Sigmoid colon (tissue), 7 donors: ENCODE measurements around the gene ACAA1. TPM values are rescaled to one million over a fixed set of nuclear protein-coding genes. Genes with fewer than 3 reads are reported as not detected.

Experiments used
- DNase-seq: peaks from one replicate; pipeline ENCODE4 v3.0.0-alpha.2; 2019
- H3K27ac ChIP-seq, 4 donors: fragments of 200-600 bp; sonication (generic); one replicate each; pipeline ENCODE4 v1.5.1; 2016 to 2019; ENCODE audit warnings: mild to moderate bottlenecking in 1 of 4
- H3K27me3 ChIP-seq, 3 donors: fragments of 200-600 bp; sonication (generic); one replicate each; pipeline ENCODE4 v1.5.1; 2019; ENCODE audit warnings: mild to moderate bottlenecking in 1 of 3
- H3K36me3 ChIP-seq, 4 donors: fragments of 200-600 bp; sonication (generic); one replicate each; pipeline ENCODE4 v1.5.1; 2016 to 2019
- H3K4me1 ChIP-seq, 4 donors: fragments of 200-600 bp; sonication (generic); one replicate each; pipeline ENCODE4 v1.5.1; 2017 to 2019
- H3K4me3 ChIP-seq, 4 donors: fragments of 200-600 bp; sonication (generic); one replicate each; pipeline ENCODE4 v1.5.1; 2017 to 2019; ENCODE audit warnings: mild to moderate bottlenecking in 2 of 4, moderate library complexity in 1 of 4
- H3K9me3 ChIP-seq, 4 donors: fragments of 200-600 bp in 3 of 4; sonication (generic) in 3 of 4; one replicate each; pipeline versions ENCODE4 v1.5.1 to v1.6.1; 2013 to 2019
- EP300 ChIP-seq, 4 donors: sonication (generic); formaldehyde crosslinking; IDR thresholded peaks; one replicate each; pipeline ENCODE4 v1.6.1; 2017; ENCODE audit warnings: antibody characterized with exemption in 4 of 4
- POLR2A ChIP-seq, 2 donors: fragments of 450-650 bp; IDR thresholded peaks; one replicate each; pipeline ENCODE4 v1.6.1; 2016; ENCODE audit warnings: antibody characterized with exemption in 2 of 2, mild to moderate bottlenecking in 2 of 2, moderate library complexity in 2 of 2
- POLR2AphosphoS5 ChIP-seq, 4 donors: sonication (generic); formaldehyde crosslinking; IDR thresholded peaks; one replicate each; pipeline ENCODE4 v1.6.1; 2017; ENCODE audit warnings: antibody characterized with exemption in 4 of 4
- WGBS, 2 donors: extraction: QIAGEN DNeasy Blood & Tissue Kit; methylation state at CpG; one replicate each; pipeline ENCODE4 v1.1.7; 2013; 5-methylcytosine and 5-hydroxymethylcytosine counted together
- intact Hi-C: fragments of 100-400 bp; cut with DNase I; formaldehyde crosslinking; loops from one replicate; pipeline ENCODE4 v1.15.1; 2023
- polyA plus RNA-seq, 3 donors: library from polyadenylated mRNA; stranded (reverse); fragments of 200-250 nt; gene quantifications; one replicate each; pipeline ENCODE4 v1.2.3, GENCODE V29; 2013
- total RNA-seq, 4 donors: library from RNA; depleted of rRNA; stranded (reverse); fragments of >200 nt; gene quantifications; one replicate each; pipeline ENCODE4 v1.1.0, GENCODE V29; 2016
- TF ChIP-seq, protein P1 (sequence below), 4 experiments: fragments of 450-650 bp in 3 of 4; fragments of 200-600 bp in 1 of 4; IDR thresholded peaks; one replicate each; pipeline ENCODE4 v1.5.1; 2016 to 2019; ENCODE audit warnings: antibody characterized with exemption in 4 of 4, mild to moderate bottlenecking in 3 of 4, moderate library complexity in 2 of 4
- donor health status: healthy with polysubstance abuse.
- donor health status: Bipolar disorder and iron deficiency.
- donor health status: healthy.

The ACAA1 gene
- total and polyA plus RNA-seq, 7 donors = 42.6 to 258 (median 53.2) TPM

DNA sequence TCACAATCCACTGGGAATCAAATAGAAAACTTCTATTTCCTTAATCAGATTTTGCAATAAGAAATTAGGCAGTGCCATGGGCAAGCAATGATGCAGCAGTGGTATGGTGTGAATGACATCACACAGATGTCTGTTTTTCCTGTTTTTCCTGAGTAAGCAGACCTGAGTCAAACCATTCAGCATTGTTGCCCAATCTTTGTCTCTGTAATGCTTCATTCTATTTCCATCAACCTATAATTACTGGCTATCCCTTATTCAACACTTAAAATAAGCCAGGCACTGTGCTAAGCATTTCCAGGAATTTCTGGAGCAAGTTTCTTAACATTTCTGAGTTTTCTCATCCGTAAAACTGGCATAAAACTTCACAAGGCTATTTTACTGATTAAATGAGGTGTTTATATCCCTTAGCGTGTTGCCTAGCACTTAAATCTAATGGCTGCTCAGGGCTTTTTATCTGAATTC is 17.1 kb upstream of the ACAA1 start:
- TF ChIP-seq POLR2AphosphoS5 (IDR thresholded peaks at IDR 0.05) (peak in 1 of 4 donors; percentile 53), EP300 (IDR thresholded peaks at IDR 0.05) (no peak), POLR2A (IDR thresholded peaks at IDR 0.05) (no peak)
- TF ChIP-seq, protein P1, sequence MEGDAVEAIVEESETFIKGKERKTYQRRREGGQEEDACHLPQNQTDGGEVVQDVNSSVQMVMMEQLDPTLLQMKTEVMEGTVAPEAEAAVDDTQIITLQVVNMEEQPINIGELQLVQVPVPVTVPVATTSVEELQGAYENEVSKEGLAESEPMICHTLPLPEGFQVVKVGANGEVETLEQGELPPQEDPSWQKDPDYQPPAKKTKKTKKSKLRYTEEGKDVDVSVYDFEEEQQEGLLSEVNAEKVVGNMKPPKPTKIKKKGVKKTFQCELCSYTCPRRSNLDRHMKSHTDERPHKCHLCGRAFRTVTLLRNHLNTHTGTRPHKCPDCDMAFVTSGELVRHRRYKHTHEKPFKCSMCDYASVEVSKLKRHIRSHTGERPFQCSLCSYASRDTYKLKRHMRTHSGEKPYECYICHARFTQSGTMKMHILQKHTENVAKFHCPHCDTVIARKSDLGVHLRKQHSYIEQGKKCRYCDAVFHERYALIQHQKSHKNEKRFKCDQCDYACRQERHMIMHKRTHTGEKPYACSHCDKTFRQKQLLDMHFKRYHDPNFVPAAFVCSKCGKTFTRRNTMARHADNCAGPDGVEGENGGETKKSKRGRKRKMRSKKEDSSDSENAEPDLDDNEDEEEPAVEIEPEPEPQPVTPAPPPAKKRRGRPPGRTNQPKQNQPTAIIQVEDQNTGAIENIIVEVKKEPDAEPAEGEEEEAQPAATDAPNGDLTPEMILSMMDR (IDR thresholded peaks at IDR 0.05) = no peak
- no peak for DNase-seq
- H3K9me3 ChIP-seq = no peaks in the 10 kb centered on the region
- H3K4me1 ChIP-seq = no peaks in the 10 kb centered on the region
- intact Hi-C loops = no loop called here
- H3K27me3 ChIP-seq = no peaks in the 10 kb centered on the region
- H3K36me3 ChIP-seq = no peaks in the 10 kb centered on the region
- no peak overlapping the region for H3K4me3 ChIP-seq
- no peak overlapping the region for H3K27ac ChIP-seq
- WGBS, 2 donors = 79 to 86% methylated on average over 2 of the region's 2 CpGs

DNA sequence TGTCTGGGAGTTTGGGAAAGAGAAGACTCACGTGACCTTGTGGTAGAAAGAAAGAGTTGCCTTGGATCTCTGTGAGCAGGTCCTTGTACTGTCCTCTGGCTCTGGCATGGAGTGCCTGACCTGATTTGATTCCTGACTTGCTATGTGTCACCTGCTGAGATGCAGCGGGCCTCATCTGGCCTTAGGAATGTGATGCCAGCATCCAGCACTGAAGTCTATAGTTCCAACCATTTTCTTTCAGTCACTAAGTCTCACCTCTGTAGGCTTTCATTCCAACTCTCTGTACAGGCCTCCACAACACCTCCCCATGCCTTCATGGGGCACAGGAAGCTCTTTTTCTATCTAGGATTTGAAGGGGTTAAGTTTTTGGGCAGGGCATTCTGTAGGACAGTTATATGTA is 16.3 kb upstream of the ACAA1 start:
- no peaks in the 10 kb centered on the region for H3K36me3 ChIP-seq

DNA sequence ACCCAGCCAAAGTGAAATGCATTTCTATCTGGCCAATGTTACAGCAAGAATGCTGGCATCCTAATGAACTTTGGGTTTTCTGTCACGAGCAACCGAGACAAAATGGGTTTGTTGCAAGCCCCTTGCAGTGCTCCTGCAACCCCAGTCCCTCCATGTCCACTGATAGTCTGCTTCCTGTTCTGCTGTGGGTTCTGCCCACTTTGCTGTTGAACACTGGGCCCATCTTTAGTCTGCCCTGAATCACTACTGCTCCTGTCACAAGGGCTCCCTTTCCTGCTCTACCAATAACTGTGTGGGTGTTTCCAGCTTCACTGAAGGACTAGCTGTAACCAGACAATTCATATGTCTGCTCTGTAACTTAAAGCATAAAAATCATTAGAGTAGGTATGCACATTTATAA is 15.7 kb upstream of the ACAA1 start:
- WGBS, 2 donors = 96 to 99% methylated on average over 2 of the region's 2 CpGs
- Histone ChIP-seq H3K27me3 (no peaks in the 10 kb centered on the region), H3K4me1 (no peaks in the 10 kb centered on the region), H3K4me3 (no peak overlapping the region), H3K9me3 (no peaks in the 10 kb centered on the region), H3K36me3 (no peaks in the 10 kb centered on the region), H3K27ac (no peak overlapping the region)
- DNase-seq = no peak
- TF ChIP-seq, protein P1 (IDR thresholded peaks at IDR 0.05) = no peak
- TF ChIP-seq POLR2AphosphoS5 (IDR thresholded peaks at IDR 0.05) (no peak), EP300 (IDR thresholded peaks at IDR 0.05) (no peak), POLR2A (IDR thresholded peaks at IDR 0.05) (no peak)
- intact Hi-C loops = no loop called here

More for the DNA sequence above, 16.3 kb upstream of the ACAA1 start:
- DNase-seq = no peak
- H3K9me3 ChIP-seq = no peaks in the 10 kb centered on the region
- TF ChIP-seq EP300 (IDR thresholded peaks at IDR 0.05) = no peak
- H3K27ac ChIP-seq = no peak overlapping the region
- H3K27me3 ChIP-seq = no peaks in the 10 kb centered on the region
- intact Hi-C loops = no loop called here
- no peaks in the 10 kb centered on the region for H3K4me1 ChIP-seq
- WGBS, 2 donors = 95% methylated on average over 2 of the region's 2 CpGs
- no peak overlapping the region for H3K4me3 ChIP-seq

DNA sequence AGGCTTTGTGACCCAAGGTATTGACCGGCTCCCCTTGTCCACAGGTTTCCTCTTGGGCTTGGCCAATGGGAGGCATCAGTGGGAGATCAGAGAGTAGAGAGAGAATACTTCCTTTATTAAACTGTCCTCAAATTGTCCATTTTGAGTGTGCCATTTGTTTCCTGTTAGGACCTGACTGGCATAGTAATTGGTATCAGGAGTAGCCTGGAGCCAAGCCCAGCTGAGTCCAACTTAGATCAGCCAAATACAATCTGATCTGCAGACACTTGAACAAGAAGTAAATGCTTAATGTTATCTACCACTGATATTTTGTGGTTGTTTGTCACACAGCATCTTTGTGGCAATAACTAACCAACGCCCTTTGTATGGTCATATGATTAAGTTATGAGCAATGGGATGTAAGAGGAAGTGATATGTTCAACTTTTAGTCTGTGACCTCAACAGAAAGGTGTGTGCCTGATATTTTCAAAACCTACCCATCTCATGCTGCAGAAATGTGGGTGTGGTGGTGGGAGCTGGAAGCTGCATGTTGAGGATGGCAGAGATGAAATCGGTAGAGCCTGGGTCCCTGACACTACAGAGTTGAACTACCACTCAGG is 14.8 kb upstream of the ACAA1 start:
- Histone ChIP-seq H3K27me3 (no peaks in the 10 kb centered on the region), H3K27ac (no peak overlapping the region), H3K4me1 (no peaks in the 10 kb centered on the region), H3K4me3 (no peak overlapping the region), H3K36me3 (no peaks in the 10 kb centered on the region), H3K9me3 (no peaks in the 10 kb centered on the region)
- TF ChIP-seq POLR2A (IDR thresholded peaks at IDR 0.05) (no peak), EP300 (IDR thresholded peaks at IDR 0.05) (no peak), POLR2AphosphoS5 (IDR thresholded peaks at IDR 0.05) (no peak)
- TF ChIP-seq, protein P1 (IDR thresholded peaks at IDR 0.05) = no peak
- DNase-seq = no peak
- intact Hi-C loops = no loop called here
- WGBS, 2 donors = 75 to 84% methylated on average over 3 of the region's 3 CpGs

DNA sequence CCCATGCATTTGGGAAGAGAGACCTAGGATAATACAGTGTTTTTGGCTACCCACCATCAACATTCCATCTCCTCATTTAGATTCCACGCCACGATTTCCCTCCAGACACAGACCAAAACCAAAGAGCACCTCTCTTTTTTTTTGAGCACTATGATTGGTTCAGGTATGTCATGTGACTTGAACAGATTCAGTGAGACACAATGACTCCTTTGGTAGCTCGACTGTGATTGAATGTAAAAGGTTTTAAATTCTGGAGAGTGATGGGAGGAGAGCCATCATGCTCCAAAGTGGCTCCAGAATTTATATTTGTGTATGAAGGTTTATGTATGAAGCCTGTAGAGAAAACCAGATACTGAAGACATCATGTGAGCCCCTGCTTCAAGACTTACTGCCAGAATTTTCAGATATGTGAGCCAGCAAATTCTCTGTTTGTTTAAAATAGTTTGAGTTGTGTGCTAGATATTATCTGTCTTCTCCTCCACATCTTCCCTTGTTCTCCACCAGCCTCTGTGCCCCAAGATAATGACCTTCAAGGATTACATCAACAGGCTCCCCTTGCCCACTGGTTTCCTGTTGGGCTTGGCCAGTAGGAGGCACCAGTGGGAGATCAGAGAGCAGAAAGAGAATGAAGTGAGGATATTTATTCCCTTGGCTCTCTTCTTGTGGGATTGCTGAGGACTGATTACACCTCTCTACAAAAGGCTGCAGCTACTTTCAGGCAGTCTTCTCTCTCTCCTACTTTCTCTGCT is 14.0 kb upstream of the ACAA1 start:
- no peak for DNase-seq
- 87% methylated on average over 3 of the region's 3 CpGs for WGBS, 2 donors
- intact Hi-C loops = no loop called here
- Histone ChIP-seq H3K9me3 (no peaks in the 10 kb centered on the region), H3K27ac (no peak overlapping the region), H3K4me1 (no peaks in the 10 kb centered on the region), H3K36me3 (no peaks in the 10 kb centered on the region), H3K4me3 (no peak overlapping the region), H3K27me3 (no peaks in the 10 kb centered on the region)
- TF ChIP-seq POLR2A (IDR thresholded peaks at IDR 0.05) = no peak
- no peak for TF ChIP-seq EP300 (IDR thresholded peaks at IDR 0.05)
- no peak for TF ChIP-seq POLR2AphosphoS5 (IDR thresholded peaks at IDR 0.05)
- TF ChIP-seq, protein P1 (IDR thresholded peaks at IDR 0.05) = no peak
